GM18499 (cell line): Measurements from ENCODE around the gene GLI3.

Source experiments
- ATAC-seq: cut with Tn5 transposase; IDR thresholded peaks from one replicate; pipeline ENCODE4 v1.9.1; 2021; ENCODE audit warnings: moderate number of reproducible peaks; ENCODE audit not compliant: insufficient read depth, unreplicated experiment

The GLI3 gene

DNA sequence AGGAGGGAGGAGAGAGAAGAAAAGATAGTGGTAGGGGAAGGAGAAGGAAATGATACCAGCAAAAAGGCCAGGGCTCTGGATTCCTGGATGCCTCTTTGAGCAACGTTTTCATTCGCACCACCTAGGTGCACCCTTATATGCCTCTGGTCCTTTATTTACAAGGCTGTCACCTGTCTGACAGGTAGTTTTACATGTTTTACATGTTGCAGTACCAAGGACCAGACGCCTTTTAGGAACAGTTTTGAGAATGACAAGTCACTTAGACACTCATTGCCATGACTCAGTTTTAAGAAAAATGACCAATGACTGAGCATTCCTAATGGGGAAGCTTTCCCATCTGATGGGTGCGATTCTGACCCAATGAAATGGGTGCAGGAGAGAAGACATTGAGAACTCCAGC, 119.8 kb downstream of the GLI3 start:
- ATAC-seq: no peak

DNA sequence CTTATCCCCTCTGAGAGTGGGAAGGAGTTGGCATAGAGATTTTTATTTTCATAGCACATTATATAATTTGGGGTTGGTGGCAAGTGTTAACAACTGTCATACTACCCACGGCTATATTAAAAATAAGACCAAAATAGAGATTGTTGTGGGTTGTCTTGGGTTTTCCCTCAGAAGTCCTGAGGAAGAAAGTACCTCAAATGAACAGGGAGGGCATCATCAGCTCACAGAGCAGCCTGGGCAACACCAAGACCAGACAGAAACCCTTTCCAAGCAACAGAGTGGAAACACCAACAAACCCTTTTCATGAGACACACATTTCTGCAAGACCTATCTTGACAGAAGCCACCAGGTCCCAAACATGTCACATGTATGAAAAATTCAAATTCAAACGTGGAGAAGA, 121.2 kb downstream of the GLI3 start:
- ATAC-seq: no peak

DNA sequence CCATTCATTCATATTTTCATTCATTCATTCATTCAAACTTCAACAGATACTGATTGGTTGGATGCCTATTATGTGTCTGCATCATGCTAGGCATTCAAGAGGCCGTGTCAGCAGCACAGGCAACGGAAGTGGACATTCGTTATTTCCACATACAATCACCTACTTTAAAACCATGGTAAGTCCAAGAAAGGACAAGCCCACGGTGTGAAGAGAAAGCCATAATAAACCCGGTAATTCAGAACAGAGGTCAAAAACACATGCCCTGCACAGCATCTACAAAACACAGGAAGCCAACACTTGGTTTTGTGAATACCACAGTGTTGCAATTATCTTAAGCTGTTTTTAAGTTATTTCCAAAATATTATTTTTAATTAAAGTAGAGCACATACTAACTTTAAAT, 126.7 kb downstream of the GLI3 start:
- no peak for ATAC-seq

DNA sequence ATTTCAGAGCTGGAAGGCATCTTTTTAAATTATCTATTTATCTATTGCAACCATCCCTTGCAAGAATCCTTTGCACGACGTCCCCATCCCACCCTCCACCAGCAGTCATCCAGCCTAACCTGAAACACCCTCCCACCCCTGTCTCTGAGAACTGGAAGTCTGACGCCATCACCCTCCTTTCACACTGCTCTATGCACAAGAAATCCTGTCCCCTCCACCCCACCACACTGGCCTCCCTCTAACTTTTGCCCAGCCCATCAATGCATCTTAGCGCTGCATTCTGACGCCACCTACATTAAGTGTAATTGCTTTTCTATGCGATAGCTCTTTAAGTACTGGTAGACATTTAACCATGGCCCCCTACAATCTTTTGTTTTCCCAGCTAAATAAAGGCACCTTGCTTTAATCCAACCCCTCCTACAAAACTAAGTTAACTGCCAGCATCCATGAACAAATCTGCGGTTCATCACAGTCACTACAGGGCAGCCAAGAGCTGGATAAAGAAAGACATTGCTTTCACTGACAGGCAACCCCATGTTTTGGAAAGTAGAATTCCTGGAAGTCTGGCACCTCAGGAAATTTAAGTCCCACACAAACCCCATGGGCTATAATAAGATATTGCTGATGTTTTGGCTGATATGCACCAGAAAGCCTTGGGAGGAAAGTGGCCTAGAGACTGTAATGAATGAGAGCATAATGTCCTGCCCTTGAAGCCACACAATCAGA, 128.0 kb downstream of the GLI3 start:
- ATAC-seq: no peak

DNA sequence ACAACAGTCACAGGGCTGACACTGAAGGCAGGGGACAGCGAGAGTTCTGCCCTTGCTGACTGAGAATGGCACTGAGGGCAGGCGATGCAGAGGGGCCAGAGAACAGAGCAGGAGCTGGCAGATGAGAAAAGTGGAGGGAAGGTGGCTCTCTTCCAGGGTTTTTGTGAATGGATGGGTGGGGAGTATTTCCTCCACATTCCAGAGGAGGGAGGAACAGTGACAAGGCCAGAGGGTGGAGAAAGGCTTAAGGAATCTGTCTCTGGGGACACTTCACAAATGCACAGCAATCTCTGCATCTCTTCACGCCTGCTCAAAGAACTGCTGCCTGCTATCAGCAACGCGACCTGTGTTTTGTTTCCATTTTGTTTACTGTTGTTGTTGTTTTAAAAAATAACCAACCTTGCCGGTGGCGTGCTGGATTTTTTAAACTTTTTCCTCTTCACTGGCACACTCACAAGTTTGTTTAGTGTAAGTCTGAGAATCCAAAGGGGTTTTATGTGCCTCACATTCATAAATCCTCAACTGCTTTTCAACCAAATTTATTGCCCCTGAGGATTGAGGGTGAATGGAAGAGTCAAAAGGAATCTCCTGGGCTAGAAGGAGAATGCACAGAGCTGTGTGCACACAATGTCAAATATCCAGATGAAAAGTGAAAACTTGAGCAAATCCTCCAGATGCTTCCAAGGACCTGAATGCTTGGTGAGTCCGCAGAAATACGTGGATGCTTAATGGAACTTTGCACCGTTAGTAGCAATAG, 129.3 kb downstream of the GLI3 start:
- ATAC-seq: no peak

DNA sequence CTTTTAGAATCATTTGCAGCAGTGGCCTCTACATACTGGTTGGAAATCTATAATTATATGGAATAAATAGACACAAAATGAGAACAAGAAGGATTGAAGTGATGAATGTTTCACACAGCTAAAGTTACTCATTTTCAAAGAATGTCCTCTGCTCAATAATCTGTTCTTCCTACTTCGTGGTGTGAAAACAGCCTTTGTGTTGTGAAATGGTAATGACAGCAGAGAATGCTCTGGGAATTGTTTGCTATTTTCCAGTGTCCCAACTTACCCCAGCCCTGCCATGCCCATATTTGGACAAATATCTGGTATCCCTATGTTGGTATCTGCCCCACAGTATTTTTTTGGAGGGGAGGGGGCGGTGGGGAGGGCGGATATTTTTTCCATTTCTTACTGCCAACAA, 130.4 kb downstream of the GLI3 start:
- ATAC-seq: no peak

DNA sequence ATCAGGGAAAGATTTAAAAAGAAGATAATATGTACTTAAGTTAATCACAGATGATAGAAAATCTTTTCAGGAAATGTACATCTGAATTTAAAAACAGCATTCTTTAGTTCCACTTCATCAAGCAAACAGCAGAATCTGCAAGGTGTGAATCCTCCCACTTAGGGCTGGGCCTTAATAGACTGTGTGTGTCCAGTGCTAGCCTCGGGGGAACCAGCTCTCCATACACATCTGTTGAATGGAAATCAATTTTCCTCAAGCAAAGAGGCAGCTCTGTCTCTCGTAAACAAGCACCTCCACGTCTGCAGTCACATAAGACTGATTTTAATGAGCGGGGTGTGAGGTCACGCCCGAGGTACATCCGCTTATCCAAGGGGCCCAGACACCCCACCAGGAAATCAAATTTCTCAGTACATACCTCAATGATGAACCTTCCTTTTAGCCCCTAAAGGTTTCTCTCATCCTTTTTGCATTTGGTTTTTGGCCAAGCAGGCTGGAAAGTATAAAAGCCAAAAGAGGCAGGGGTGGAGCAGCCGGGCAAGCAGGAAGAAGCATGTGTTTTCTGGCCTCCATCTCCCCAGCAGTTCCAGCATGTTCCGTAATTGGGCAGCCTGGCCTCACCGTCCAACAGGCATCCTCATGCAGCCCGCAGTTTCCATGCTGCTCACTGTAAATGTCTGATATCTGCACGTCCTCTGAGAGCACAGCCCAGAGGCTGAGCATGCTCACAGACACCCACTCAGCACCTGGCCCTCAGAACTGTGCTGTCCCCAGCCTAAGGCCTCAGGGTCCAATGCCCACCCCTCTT, 131.3 kb downstream of the GLI3 start:
- ATAC-seq: no peak

DNA sequence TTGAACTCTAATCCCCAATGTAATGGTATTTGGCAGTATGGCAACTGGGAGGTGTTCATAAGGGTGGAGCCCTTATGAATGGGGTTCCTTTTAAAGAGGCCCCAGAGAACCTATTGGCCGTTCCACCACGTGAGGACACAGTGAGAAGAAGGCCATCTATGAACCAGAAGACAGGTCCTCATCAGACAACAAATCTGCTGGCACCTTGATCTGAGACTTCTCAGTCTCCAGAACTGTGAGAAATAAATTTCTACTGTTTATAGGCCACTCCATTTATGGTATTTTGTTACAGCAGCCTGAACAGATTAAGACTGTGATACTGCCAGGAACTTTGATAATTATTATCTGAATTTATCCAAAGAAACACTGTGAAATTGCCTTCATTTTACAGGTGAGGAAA, 132.3 kb downstream of the GLI3 start:
- ATAC-seq: no peak

DNA sequence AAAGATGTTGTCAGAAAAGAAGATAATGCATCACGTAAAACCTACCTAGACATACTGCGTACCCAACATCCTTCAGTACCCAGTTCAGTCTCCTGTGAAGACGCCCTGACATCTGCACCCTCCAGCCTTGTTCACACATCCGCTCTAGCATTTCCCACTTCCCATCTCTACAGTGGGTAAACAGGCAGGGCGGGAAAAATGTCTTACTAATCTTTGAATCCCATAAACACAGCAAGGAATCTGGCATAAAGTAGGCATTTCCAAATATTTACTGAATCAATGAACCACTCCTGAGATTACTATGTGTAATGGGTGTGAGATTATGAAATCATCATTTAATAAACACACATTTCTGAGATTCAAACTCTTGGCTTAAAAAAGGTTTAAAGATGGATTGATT, 132.8 kb downstream of the GLI3 start:
- ATAC-seq: no peak

DNA sequence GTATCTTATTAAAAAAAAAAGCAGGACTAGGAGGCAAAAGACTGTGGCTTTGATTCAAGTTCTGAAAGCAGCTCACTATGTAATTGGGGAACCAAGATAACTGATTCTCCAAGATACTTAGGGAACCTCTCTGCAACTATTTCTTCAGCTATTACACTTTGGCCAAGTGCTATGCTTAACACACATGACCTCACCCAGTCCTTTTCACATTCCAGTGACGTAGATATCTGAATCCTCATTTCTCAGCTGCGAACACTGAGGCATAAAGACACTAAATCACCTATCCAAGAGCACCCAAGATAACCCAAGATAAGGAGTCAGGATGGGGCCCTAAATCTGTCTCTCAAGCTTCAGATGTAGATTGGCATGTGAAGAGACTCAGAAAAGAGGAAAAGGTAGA, 133.6 kb downstream of the GLI3 start:
- ATAC-seq: no peak

DNA sequence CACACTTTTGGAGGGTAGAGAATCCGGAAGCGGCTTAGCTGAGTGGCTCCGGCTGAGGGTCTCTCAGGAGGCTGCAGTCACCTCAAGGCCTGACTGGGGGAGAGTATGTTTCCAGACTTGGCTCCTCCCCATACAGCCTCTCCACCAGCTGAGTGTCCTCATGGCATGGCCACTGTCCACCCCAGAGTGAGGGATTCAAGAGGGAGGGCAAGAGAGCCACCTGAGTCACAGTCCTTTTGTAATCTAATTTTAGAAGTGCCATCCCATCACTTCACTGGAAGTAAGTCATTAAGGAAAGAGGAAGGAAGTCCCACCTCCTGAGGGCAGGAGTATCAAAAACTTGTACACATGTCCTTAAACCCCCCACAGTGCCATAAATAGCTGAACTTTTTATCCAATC, 134.0 kb downstream of the GLI3 start:
- no peak for ATAC-seq

DNA sequence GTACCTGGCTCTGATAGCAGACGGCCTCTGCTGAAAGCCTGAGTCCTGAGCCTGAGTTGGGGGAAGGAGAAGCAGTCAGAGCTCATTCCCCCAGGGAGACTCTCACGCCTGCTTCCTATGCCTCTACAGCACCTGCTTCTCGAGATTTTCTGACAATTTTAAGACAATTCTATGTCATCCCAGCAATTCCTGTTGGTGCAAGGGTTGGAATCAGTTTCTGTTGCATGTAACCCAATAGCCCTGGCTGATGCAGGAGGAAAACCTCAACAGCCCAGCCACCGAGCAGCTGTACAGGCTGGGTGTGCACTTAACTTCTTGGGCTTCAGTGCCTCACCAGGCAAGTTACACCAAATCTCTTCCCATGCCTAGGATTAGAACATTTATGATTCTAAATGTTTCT, 134.7 kb downstream of the GLI3 start:
- no peak for ATAC-seq

DNA sequence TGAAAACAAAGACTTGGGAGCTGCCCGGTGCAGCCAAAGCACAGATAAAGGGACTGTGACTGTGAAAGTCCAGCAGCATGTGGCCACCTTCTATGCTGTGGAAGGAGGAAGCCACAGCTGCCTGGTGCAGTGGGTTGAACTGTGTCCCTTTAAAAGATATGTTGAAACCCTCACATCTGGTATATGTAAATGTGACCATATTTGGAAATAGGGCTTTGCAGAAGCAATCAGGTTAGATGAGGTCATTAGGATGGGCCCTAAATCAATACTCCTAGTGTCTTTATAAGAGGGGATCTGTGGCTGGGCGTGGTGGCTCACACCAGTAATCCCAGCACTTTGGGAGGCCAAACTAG, 136.9 kb downstream of the GLI3 start:
- no peak for ATAC-seq

DNA sequence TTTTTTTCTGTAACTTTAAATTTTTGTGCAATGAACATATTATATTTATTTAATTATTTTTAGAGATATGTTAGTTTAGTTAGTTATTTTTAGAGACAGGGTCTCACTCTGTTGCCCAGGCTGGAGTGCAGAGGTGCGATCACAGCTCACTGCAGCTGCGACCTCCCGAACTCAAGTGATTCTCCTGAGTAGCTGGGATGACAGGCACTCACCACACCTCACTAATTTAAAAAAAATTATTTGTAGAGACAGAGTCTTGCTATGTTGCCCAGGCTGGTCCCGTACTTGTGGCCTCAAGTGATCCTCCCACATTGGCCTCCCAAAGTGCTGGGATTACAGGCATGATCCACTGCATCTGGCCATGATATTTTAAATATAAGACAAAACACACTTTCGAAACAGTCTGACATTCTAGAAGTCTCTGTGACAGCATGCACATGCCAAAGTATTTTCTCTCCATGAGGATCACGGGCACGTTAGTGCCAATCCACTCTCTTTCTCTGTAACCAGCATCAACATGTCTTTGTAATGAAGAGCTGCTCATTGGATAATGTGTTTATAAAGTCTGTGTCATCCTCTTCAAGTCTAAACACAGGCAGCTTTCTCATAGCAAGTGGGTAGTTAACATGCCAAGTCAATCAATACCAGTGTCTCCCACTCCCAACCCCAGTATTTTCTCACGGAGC, 137.4 kb downstream of the GLI3 start:
- no peak for ATAC-seq

DNA sequence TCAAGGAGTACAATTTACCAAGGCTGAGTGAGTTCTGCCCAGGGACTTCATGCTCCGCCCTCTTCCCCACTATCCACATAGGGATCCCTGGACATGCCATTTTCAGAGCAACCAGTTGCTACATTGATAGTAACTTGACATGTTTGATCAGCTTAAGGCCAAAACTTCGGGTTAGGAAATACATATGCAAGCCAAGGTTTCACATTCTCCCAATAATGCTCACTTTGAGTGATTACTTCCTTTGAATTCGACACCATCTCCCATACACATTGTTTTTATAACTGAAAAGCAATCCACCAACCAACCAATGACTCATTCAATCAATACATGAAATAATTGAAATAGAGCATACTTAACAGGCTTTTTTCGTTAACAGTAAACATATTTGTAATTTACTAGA, 137.9 kb downstream of the GLI3 start:
- no peak for ATAC-seq

DNA sequence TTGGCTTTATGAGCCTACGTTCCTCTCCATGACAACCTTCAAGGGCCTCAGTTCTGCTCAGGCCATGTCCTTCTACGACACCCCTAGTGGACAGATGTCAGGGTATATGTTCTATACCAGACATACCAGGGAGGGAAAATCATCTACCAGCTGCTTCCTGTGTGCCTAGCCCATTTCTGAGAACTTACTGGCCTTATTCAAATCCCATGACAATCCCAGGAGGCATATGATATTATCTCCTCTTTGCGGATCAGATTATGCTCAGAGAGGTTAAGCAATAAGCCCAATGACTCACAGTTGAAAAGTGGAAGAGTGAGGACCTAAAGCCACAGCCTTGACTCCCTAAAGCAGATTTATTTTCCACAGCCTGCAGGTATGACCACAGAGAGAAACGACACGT, 139.3 kb downstream of the GLI3 start:
- ATAC-seq: no peak

DNA sequence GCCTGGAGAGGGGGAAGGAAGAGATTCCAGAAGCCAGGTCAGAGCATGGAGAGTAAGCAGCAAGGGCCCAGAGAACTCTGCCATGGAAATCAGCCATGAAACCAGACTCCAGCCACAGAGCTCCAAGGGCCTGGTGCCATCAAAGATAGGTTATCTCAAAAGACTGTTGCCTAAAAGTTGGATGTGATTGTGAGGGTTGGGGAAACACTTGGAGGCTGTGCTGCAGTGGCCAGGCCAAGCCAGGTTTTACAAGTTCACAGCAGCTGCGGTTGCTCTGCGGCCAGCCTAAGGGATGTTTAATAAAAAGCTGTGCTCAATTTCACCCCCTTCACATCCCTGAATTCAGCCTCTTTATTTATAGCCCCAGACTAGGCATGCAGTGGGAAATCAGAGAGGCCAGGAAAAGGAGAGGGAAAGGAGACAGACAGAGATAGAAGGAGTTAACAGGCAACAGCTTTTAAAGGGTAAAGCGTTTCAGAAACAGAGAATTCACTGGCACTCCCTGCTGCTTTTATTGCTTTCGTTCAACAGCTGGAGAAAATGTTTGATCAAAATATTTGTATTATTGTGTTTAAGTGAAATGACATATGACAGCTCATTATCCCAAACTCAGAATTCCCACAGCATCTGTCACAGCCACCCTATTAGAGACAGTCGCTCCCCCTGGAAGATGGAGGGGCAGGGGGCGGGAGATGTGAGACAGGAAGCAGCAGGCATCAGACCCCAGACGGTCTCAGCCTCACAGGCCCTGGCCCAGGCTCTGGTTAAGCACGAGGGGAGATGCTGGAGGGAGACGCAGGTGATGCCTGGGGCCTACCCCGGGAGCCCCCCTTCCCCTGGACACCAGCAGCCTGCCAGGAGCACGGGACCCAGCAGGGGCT, 140.1 kb downstream of the GLI3 start:
- no peak for ATAC-seq

DNA sequence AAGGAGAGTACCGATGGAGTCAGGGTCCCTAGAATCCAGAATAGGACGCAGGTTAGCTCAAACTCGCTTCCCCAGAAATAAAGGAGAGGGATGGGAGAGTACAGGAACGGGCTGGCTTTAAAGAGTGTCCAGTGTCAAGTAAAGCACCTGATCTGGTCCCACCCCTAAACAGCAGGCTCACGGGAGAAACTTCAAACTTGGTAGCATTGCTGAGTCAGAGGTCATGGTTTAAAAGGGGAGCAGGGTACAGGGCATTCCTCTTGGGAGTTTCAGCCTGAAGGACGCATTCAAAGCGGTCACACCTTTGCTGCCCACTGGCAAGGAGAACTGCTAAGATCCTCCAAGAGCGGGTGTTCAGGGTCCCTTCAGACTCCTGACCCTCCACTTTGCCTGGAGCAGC, 140.7 kb downstream of the GLI3 start:
- ATAC-seq: no peak

DNA sequence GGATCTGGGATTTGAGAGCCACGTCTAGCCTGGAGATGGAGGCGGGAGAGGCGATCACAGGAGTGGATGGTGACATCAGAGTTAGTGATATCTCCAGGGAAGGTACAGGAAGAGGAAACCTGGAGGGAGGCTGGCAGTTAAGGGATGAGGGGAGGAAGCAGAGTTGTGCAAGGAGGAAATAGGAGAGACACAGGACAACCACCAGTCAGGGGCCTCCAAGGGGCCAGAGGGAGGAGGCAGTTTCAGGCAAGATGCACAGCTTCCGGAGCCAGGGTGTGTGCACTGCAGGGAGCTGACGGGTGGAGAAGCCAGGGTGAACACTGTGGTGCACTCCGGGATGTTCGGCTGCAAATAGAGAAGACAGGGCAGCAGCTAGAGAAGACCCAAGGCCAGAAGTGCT, 141.2 kb downstream of the GLI3 start:
- ATAC-seq: no peak

DNA sequence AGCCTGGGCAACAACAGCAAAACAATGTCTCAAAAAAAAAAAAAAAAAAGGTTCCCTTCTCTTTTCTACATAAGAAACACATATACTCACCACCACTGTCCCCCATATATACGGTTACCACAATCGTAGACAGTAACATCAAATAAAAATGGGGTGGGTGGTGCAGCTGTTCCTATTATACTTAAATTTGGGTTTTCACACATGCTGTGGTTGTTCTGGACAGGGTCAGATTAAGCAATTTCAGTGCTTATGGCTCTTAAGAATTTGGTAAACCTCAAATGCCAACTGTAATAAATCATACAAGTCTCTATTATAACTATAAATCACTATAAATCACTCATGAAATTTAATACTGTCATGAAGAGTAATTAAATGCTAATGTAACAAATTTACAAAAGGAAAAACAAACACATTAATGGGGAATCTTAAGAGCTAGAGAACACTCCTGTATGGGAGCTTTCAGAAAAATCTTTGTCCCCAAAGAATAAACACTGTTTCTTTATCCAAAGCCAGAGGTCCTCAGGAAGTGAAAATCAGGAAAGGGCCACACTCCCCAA, 143.6 kb downstream of the GLI3 start:
- no peak for ATAC-seq
